HG03439 (cell line): ENCODE measurements around the gene CDHR2.
"Not testable (repeated sequence)": the region's sequence is repeated elsewhere in the genome, so short reads cannot be mapped to it uniquely, and the experiment has no call there.

Experiments used
- ATAC-seq: cut with Tn5 transposase; IDR thresholded peaks from one replicate; pipeline ENCODE4 v1.9.1; 2021; ENCODE audit warnings: mild to moderate bottlenecking, moderate library complexity; ENCODE audit not compliant: unreplicated experiment

The CDHR2 gene

GRCh38 chr5:176541338-176542134, 7.6 kb upstream of the CDHR2 start:
- ATAC-seq, result no peak

DNA sequence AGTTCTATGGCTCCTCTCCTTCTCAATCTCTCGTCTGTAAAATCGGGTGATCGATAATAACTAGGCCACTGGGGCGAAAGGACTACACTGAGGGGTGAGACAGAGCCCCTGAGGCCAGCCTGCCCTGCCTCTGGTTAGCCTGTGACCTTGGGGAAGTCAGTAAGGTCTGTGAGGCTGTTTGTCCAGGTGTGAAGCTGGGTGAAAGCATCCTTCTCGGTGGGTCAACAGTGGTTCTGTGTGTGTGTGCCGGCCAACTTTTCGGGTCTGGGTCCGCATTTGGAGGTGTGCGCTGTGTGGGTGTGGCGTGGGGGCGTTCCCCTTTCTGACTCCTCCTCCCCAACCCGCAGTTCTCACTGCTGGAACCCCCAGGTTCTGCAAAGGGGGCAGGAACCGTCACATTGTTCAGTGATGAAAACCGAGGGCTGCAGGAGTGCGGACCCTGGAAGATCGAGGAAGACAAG, 7.0 kb upstream of the CDHR2 start:
- ATAC-seq, result no peak

DNA sequence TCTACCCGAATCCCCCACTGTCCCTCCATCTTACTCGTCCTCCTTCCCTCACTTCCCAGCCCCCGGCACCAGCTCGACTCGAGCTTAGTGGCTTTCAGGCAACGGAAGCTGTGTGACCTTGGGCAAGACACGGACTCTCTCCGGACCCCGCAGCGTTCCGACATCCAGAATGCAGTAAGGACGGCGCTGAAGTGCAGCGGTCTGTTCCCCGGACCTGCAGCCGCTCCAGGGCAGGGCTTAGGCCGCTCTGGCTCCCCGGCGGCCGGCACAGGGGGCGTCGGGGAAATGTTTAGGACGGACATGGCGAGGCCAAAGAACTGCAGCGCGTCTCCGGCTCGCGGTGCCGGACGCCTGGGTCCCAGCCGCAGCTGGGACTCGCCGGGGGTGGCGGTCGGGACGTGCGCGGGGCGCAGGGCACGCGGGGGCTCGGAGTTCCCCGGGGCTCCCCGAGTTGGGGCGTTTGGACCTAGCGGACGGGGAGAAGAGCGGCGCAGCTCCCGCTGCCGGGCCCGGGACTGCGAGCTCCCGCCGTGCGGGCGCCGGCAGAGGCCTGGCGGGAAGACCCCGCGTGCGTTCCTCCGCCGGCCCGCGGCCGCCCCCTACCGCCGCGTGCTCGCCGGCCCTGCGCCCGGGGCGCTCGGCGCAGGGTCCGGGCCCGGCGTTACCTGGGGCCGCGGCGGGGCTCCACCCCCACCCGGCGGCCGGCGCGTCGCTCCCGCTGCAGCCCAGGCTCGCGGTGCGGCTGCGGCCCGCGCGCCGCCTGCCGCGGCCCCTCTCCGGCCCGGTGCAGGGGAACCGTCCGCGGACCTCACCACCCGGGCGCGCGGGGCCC, 6.3 kb upstream of the CDHR2 start:
- ATAC-seq, result peak; percentile 41

DNA sequence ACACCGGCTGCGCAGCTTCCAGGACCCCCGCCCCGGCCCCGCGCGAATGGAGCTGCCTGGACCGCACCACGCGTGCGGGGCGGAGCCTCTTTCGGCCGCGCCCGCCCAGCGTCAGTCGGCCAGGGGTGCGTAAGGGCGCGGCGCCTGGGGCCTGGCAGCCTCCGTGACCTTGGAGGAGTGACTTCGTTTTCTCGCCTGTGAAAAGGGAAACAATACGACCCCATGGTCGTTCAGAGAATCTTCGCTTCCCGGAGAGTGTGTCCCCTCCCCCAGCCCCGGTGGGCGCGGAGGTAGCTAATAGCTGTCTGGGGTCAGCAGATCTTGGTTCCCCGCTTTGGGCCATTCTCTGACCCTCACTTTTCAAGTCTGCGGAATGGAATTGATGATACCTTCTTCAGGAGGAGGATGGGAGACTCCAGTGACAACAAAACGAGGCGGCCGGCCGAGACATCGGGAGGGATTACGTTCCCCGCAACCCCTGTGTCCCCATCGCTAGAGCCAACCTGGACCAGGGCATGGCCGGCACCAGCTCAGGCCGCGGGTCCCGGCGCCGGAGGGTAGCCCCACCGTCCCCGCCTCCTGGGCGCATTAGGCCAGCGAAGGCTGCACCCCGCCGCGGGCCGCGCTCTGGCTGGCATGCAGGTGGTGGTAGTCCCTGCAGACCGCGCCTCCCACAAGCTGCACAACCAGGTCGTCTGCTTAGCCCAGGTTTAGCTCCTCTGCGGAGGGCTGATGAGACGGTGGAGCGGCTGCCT, 5.5 kb upstream of the CDHR2 start:
- ATAC-seq, result peak; percentile 66

GRCh38 chr5:176545388-176545736, 3.8 kb upstream of the CDHR2 start:
- no peak for ATAC-seq

GRCh38 chr5:176545737-176546509, 3.2 kb upstream of the CDHR2 start:
- no peak for ATAC-seq

DNA sequence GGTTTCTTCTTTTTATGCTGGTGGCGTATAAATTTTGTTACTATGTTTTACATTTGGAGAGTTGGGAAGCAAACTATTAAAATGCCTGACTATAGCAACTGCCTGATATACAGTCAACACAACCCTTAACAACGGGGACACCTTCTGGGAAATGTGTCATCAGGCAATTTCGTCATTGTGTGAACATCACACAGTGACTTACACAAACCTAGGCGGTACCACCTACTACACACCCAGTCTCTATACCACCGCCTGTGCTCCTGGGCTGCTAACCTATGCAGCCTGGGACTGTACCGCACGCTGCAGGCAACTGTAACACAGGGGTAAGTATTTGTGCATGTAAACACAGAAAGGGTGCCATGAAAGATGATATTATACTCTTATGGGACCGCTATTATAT, 1.3 kb upstream of the CDHR2 start:
- no peak for ATAC-seq

GRCh38 chr5:176549871-176550270, 729 bp downstream of the CDHR2 start:
- no peak for ATAC-seq

DNA sequence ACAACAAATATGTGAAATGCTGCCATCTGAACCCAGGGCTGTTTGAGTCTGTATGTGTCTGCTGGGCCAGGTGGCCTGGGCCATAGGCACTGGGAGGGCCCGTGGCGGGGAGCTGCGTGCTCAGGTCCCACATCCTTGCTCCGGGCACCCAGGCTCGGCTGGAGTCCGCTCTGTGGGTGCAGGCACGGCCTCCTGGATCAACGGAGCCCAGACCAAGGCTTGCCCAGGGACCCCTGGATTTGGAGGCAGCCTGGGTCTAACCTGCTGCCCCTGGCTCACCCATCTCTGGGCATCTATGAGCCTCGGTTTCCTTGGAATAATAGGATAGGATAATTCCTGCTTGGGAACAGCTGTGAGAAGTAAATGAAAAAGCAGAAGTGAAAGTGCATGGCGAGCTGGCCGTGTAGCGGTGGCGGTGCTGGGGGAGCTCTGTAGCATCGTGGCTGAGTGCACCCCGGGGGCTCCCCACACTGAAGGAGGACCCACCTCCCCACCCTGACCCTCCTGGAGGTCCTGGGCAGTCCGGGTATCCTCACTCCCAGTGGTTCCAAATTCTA, 1.2 kb downstream of the CDHR2 start:
- ATAC-seq, result no peak

- not testable (repeated sequence) for ATAC-seq
Observed at GRCh38 chr5:176550937-176551336, 1.8 kb downstream of the CDHR2 start.

DNA sequence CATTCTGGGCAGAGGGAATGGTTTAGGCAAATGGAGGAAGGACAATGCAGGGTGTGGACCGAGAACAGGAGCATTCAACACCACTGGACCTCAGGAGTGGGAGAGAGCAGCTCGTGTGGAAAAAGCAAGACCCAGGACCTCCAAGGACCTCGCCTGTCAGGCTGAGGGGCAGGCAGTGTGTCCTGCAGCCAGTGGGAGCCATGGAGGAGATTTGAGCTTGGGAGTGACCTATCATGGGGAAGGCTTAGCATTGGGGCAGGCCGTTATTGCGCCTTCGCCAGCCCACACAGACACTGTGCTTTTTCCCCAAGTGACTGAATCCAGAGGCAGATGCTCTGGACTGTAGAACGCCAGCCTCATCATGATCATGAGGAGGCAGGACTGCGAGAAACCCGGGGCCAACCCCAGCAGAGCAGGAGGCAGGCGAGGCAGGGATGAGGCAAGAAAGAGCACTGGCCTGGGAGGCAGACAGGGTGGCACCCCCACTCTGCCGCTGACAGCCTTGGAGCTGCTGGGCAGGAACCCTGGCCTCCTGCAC, 3.3 kb downstream of the CDHR2 start:
- ATAC-seq, result no peak

GRCh38 chr5:176553260-176554085, 4.3 kb downstream of the CDHR2 start:
- ATAC-seq, result no peak

GRCh38 chr5:176557846-176558245, 8.7 kb downstream of the CDHR2 start:
- ATAC-seq, result no peak

DNA sequence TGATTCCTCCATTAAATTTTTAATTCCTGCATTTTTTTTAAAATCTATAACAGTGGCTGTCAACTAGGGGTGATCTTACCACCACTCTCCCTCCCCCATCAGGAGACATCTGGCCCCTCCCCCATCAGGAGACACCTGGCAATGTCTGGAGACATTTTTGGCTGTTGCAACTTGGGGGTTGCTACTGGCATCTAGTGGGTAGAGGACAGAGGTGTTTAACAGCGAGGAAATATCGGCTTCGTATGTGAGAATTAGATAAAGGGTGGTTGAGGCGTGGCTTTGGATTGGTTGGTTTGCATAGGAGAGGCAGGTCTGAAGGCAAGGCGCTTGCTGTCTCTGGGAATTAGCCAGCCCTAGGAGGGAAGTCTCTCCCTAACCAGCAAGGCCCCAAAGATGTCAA, 10.5 kb downstream of the CDHR2 start:
- ATAC-seq, result no peak

DNA sequence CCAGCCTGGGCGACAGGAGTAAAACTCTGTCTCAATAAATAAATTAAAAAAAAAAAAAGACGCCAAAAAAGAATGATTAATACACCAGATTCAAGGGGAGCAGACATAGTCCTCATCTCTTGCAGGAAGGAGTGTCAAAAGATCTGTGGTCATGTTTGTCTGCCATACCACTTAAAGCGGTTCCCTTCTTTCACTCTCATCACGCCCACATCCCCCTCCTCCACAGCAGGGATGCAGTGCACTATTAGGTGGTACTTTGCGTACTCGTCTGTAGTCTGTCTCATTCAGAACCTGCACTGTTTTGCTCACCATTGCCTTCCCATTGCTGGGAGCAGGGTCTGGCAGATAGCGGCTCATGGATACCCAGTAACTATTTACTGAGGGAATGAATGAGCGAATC, 11.2 kb downstream of the CDHR2 start:
- ATAC-seq, result no peak

DNA sequence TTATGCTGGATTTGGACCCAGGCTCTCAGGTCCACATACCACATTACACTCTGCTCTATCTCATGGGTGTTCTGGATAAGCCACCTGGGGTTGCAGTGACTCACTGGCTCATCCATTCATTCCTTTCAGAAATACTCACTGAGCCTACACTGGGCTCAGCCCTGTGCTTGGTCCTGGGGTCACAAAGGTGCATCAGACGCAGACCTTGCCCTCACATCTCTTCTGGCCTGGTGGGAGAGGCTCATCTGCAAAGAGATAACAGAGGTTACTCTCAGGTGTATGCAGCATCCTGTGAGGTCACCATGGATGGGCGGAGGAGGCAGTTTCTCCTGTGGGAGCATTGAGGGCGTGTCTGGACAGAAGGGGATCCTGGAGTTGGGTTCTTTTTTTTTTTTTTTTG, 12.1 kb downstream of the CDHR2 start:
- ATAC-seq, result no peak

DNA sequence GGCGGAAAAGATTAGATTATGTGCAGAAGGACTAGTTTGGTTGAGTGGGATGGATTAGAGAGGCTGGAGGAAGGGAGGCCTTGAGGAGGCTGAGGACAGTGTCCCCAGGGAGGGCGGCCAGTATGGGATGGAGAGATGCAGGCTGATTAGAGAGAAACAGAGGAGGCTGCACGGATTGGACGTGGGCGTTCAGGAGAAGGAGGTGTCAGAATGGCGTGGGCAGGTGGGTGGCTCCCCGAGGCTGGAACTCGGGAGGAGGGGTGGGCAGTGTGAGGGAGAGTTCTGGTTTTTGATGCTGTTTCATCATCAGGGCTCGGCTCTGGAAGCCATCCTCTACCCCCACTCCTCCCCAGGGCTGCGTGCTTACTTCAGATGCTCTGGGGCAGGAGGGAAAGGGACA, 13.0 kb downstream of the CDHR2 start:
- ATAC-seq, result no peak

GRCh38 chr5:176564002-176564401, 14.9 kb downstream of the CDHR2 start:
- no peak for ATAC-seq

DNA sequence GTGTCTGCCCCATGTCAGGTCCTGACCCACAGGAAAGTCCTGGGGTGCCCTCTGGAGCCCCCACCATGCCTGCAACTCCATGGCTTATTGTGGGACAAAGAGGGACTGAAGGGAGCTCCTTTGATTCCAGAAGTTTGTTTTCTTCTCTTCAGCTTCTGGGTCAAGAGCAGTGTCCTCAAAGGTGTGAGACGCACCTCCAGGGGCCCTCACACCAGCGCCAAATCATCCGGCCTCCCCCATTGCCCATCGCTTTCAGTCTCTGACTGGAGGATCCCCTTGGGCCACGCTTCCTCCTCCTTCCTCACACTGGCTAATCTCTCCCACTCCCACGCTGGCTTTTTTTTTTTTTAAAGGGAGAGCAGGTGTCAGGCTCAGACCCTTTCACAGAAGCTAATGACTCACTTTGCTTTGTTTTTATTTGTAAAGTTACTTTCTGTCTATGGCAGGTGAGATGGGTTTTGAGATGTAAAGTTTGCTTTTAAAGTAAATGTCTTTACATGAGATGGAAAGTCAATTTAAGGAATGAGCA, 16.7 kb downstream of the CDHR2 start:
- no peak for ATAC-seq
